Endothelial cell of umbilical vein (primary cell): ENCODE measurements around the gene TLE4.

Experiments used
- EZH2 ChIP-seq: IDR thresholded peaks from 2 replicates; pipeline ENCODE4 v1.6.1; 2012; ENCODE audit warnings: borderline replicate concordance, low read depth, mild to moderate bottlenecking, moderate library complexity, low read length, inconsistent platforms; ENCODE audit not compliant: severe bottlenecking
- FOS ChIP-seq: IDR thresholded peaks from 2 replicates; pipeline ENCODE4 v1.6.1; 2011; ENCODE audit warnings: mild to moderate bottlenecking, low read length, moderate library complexity, borderline replicate concordance; ENCODE audit not compliant: insufficient read depth
- GATA2 ChIP-seq: IDR thresholded peaks from 2 replicates; pipeline ENCODE4 v1.7.0; 2011; ENCODE audit warnings: low read depth, mild to moderate bottlenecking, moderate library complexity, mixed read lengths, low read length; ENCODE audit not compliant: insufficient read length, insufficient read depth
- JUN ChIP-seq: IDR thresholded peaks from 2 replicates; pipeline ENCODE4 v1.6.1; 2011; ENCODE audit warnings: borderline replicate concordance, low read depth; ENCODE audit not compliant: insufficient read length, insufficient read depth
- MYC ChIP-seq: IDR thresholded peaks from one replicate; pipeline ENCODE4 v1.6.1; 2011; ENCODE audit warnings: mild to moderate bottlenecking, low read depth, low read length
- POLR2A ChIP-seq: IDR thresholded peaks from 2 replicates; pipeline ENCODE4 v1.6.1; 2012; ENCODE audit warnings: low read depth, mild to moderate bottlenecking, control low read depth, low read length
- POLR2AphosphoS5 ChIP-seq: IDR thresholded peaks from 2 replicates; pipeline ENCODE4 v1.6.1; 2012; ENCODE audit warnings: low read depth, mild to moderate bottlenecking, control low read depth, low read length, moderate library complexity; ENCODE audit not compliant: insufficient read depth
- TF ChIP-seq, protein P1 (sequence below), 2 donors: IDR thresholded peaks; 1 replicate in 1 of 2; 2 replicates in 1 of 2; pipeline ENCODE4 v1.5.1; 2011; ENCODE audit warnings: low read length in 2 of 2, mild to moderate bottlenecking in 2 of 2, moderate library complexity in 2 of 2, control low read depth in 1 of 2, inconsistent platforms in 1 of 2, low read depth in 1 of 2; ENCODE audit not compliant: insufficient read depth in 1 of 2; ENCODE audit errors: extremely low read depth in 1 of 2
- TF ChIP-seq, protein P2 (sequence below): IDR thresholded peaks from 2 replicates; pipeline ENCODE4 v1.6.1; 2011; ENCODE audit not compliant: insufficient read depth, insufficient read length

DNA sequence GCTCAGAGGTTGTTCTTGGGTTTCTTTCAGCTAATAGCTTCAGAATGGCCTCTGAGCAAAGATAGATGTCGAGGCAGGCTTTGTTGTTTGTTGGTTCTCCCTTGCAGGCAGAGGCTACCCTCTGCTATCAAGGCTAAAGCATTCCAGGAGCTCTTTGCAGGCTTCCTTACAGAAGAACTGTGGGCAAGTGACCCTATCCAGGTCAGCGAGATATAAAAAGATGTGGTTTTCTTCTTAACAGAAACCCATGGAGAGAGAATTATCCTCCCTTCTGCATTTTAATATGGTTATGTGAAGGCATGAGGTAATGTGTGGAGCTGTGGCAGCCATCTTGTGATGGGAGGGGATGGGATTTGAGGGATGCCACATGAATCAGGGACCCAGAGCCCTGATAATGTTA lies 67.0 kb downstream of the TLE4 start:
- TF ChIP-seq, protein P1, sequence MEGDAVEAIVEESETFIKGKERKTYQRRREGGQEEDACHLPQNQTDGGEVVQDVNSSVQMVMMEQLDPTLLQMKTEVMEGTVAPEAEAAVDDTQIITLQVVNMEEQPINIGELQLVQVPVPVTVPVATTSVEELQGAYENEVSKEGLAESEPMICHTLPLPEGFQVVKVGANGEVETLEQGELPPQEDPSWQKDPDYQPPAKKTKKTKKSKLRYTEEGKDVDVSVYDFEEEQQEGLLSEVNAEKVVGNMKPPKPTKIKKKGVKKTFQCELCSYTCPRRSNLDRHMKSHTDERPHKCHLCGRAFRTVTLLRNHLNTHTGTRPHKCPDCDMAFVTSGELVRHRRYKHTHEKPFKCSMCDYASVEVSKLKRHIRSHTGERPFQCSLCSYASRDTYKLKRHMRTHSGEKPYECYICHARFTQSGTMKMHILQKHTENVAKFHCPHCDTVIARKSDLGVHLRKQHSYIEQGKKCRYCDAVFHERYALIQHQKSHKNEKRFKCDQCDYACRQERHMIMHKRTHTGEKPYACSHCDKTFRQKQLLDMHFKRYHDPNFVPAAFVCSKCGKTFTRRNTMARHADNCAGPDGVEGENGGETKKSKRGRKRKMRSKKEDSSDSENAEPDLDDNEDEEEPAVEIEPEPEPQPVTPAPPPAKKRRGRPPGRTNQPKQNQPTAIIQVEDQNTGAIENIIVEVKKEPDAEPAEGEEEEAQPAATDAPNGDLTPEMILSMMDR (IDR thresholded peaks at IDR 0.05; ENCODE audit: extremely low read depth in 1 of 2, insufficient read depth in 1 of 2, low read depth in 1 of 2, low read length in 2 of 2), result no peak
- TF ChIP-seq, protein P2, sequence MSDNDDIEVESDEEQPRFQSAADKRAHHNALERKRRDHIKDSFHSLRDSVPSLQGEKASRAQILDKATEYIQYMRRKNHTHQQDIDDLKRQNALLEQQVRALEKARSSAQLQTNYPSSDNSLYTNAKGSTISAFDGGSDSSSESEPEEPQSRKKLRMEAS, result no peak
- TF ChIP-seq POLR2A (no peak), POLR2AphosphoS5 (no peak), JUN (no peak), FOS (no peak), EZH2 (no peak), GATA2 (no peak), MYC (no peak)
